Measurements from ENCODE around the gene GABBR2.
"Not testable (repeated sequence)": the region's sequence is repeated elsewhere in the genome, so short reads cannot be mapped to it uniquely, and the experiment has no call there.

GABBR2 gene

DNA sequence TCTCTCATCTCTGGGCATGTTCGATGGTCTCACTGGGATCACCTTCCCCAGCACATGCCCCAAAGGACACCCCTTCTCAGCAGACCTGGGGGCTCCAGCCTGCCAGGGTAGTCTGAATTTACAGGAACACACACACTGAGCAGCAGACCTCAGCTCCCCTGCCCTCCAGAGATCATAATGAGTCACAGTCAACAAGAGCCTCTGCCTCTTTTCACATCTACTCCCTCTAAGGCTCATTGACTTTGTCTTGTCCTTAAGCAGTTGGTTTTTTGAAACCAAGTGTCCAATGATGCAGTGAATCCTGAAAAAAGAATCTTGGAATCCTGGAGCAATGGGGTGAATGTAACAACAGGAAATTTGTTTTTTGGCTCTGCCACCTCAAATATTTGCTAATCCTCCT, 20.8 kb downstream of the GABBR2 start:
- no peak overlapping the region for H3K4me3 ChIP-seq (ENCODE audit: low read length)
- TF ChIP-seq, protein P1, sequence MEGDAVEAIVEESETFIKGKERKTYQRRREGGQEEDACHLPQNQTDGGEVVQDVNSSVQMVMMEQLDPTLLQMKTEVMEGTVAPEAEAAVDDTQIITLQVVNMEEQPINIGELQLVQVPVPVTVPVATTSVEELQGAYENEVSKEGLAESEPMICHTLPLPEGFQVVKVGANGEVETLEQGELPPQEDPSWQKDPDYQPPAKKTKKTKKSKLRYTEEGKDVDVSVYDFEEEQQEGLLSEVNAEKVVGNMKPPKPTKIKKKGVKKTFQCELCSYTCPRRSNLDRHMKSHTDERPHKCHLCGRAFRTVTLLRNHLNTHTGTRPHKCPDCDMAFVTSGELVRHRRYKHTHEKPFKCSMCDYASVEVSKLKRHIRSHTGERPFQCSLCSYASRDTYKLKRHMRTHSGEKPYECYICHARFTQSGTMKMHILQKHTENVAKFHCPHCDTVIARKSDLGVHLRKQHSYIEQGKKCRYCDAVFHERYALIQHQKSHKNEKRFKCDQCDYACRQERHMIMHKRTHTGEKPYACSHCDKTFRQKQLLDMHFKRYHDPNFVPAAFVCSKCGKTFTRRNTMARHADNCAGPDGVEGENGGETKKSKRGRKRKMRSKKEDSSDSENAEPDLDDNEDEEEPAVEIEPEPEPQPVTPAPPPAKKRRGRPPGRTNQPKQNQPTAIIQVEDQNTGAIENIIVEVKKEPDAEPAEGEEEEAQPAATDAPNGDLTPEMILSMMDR (conservative IDR thresholded peaks at IDR 0.05; ENCODE audit: low read length) = no peak
- DNase-seq (ENCODE audit: low read depth) = peak; percentile 16

DNA sequence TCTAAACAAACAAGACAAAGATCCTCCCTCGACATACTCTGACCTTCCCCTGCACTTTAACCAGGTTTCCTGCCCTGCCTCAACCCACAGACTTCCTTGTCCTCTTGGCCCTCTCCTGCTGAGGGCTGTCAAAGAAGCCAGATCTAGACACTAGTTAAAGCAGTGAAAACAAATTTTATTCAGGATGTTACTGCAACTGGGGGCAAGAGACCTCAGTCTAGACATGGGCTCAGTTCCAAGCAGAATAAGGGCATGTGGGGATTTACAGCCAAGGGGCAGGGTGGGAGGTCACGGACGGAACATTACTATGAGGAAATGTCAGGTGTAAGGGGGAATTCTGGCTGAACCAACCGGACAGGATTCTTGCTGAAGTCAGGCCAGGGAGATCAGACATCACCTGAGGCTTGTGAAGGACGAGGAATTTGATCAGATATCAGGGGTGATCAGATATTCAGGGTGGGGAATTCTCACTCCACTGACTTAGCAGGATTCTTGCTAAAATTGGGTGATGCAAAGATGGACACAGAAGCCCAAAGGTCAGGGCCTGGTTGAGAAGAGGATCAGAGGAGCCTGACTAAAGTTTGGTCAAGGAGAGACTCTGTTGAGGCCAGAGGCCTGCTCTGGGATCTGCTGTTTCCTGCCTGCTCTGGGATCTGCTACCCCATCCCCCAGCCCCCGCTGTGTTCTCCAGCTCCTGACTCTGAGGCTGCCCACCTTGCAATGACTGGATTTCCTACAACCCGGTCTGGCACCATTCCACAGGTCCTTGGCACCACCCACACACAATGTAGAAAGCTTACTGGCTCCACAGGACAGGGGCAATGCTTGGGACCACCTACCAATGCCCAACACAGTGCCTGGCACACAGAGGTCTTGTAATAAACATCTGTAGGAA, 21.5 kb downstream of the GABBR2 start:
- H3K4me3 ChIP-seq (ENCODE audit: low read length) = no peak overlapping the region
- TF ChIP-seq, protein P1 (conservative IDR thresholded peaks at IDR 0.05; ENCODE audit: low read length) = no peak

GRCh38 chr9:98684816-98685215, 23.9 kb downstream of the GABBR2 start:
- not testable (repeated sequence) for H3K4me3 ChIP-seq (ENCODE audit: low read length); DNase-seq (ENCODE audit: low read depth)

More for the DNA sequence above, 21.5 kb downstream of the GABBR2 start:
- DNase-seq (ENCODE audit: low read depth) = no peak

GRCh38 chr9:98678244-98678842, 30.4 kb downstream of the GABBR2 start:
- no peak for DNase-seq (ENCODE audit: low read depth)
- no peak overlapping the region for H3K4me3 ChIP-seq (ENCODE audit: low read length)
- TF ChIP-seq, protein P1 (conservative IDR thresholded peaks at IDR 0.05; ENCODE audit: low read length) = peak; percentile 51

DNA sequence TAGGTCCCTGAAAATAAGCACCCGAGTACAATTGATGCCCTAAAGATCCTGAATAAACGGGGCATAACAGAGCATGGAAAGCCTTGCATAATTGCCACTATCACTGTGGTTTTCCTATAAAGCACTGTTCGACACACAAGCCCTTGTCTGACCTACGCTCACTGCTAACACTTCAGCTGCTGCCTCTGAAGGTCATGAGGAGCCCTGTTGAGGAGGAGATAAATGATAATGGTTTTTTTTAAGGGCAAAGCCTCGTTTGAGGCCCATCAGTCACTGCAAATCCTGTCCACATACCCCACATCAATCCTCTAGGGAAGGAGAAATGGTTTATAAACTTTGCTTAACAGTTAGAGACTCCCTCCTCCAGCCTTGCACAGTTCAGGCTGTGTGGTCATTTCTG, 35.1 kb downstream of the GABBR2 start:
- H3K4me3 ChIP-seq (ENCODE audit: low read length) = no peak overlapping the region
- TF ChIP-seq, protein P1 (conservative IDR thresholded peaks at IDR 0.05; ENCODE audit: low read length) = no peak
- DNase-seq (ENCODE audit: low read depth) = no peak

DNA sequence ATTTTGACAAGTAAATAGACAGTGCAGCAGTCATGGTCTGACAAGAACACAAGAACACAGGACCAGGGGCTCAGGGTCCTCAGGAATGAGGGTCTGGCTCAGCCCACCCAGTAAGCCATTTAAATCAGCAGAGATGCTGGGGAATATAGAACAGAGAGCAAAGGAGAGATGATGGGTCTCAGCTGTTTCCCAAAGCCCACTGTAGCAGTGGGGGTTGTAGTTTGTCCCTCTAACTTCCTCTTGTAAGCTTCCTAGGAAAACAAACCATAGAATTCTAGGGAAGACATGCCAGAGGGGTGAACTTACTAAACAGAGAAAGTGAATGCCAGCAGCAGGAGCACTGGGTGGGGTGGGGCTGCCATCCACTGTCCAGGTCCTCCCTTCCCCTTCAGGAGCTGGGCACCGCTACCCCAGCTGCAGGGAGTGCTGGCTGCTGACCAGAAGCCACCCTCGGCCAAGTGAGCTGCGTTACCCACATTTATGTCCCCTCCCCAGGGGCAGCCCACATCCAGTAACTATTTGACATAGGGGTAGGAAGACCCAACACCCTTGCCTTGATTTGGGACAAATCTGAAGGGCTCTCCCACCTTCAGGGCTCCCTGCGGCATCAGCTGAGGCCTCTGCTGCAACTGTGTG, 41.6 kb downstream of the GABBR2 start:
- no peak overlapping the region for H3K4me3 ChIP-seq (ENCODE audit: low read length)
- DNase-seq (ENCODE audit: low read depth) = no peak
- TF ChIP-seq, protein P1 (conservative IDR thresholded peaks at IDR 0.05; ENCODE audit: low read length) = no peak

DNA sequence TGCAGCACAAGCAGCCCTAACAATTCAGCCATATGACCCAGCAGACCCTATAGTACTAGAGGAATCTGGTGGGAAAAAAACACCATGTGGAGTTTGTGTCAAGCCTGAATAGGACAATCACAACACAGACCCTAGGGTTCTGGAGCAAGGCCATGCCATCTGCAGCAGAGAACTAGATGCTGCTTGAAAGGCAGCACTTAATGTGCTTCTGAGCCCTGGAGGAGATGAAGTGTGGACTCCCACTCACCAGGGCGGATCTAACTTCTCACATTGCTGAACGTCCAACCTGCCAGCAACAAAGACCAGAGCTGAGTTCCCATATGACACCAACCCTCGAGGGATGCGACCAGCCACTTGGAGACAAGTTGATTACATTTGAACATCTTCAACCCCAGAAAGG, 43.2 kb downstream of the GABBR2 start:
- DNase-seq (ENCODE audit: low read depth) = no peak
- TF ChIP-seq, protein P1 (conservative IDR thresholded peaks at IDR 0.05; ENCODE audit: low read length) = no peak
- H3K4me3 ChIP-seq (ENCODE audit: low read length) = no peak overlapping the region

Measured in AG10803 (cell line).